Smooth muscle cell of the brain vasculature (primary cell): Measurements from ENCODE around the gene EPC2.

Source experiments
- DNase-seq: peaks from one replicate; pipeline ENCODE4 v3.0.0-alpha.2; 2012; ENCODE audit warnings: low read depth, low spot score

The EPC2 gene

GRCh38 chr2:148802448-148803220 is 158.1 kb downstream of the EPC2 start:
- DNase-seq, result no peak

- DNase-seq, result no peak
Measured at GRCh38 chr2:148810081-148810480, 165.5 kb downstream of the EPC2 start.

- no peak for DNase-seq
Measured at GRCh38 chr2:148812306-148812705, 167.8 kb downstream of the EPC2 start.

GRCh38 chr2:148813603-148814065 is 169.1 kb downstream of the EPC2 start:
- DNase-seq, result no peak

GRCh38 chr2:148814143-148814859 is 169.8 kb downstream of the EPC2 start:
- DNase-seq, result peak; percentile 15

GRCh38 chr2:148814860-148815419 is 170.4 kb downstream of the EPC2 start:
- no peak for DNase-seq

- no peak for DNase-seq
Measured at GRCh38 chr2:148816176-148816575, 171.6 kb downstream of the EPC2 start.

- DNase-seq, result no peak
Measured at GRCh38 chr2:148817210-148817708, 172.7 kb downstream of the EPC2 start.

GRCh38 chr2:148819019-148819585 is 174.6 kb downstream of the EPC2 start:
- no peak for DNase-seq

- DNase-seq, result no peak
Measured at GRCh38 chr2:148824190-148824589, 179.6 kb downstream of the EPC2 start.

GRCh38 chr2:148826791-148827190 is 182.2 kb downstream of the EPC2 start:
- no peak for DNase-seq

GRCh38 chr2:148828941-148829340 is 184.4 kb downstream of the EPC2 start:
- DNase-seq, result no peak

- DNase-seq, result no peak
Measured at GRCh38 chr2:148829618-148830017, 185.1 kb downstream of the EPC2 start.

- DNase-seq, result no peak
Measured at GRCh38 chr2:148832637-148833036, 188.1 kb downstream of the EPC2 start.
